WI38 (cell line): Measurements from ENCODE around the gene KDM4C.

ENCODE experiments used
- H3K4me3 ChIP-seq: 2 replicates; pipeline ENCODE4 v1.5.1; 2011; ENCODE audit warnings: low read depth, mild to moderate bottlenecking, control low read depth, low read length
- CTCF ChIP-seq: IDR thresholded peaks from 2 replicates; pipeline ENCODE4 v1.5.1; 2012; ENCODE audit warnings: low read depth, mild to moderate bottlenecking, control low read depth, low read length

KDM4C gene

GRCh38 chr9:6986141-6986815 lies 228.5 kb downstream of the KDM4C start:
- H3K4me3 ChIP-seq, result no peak overlapping the region
- no peak for TF ChIP-seq CTCF

GRCh38 chr9:6987381-6987780 lies 229.6 kb downstream of the KDM4C start:
- no peak overlapping the region for H3K4me3 ChIP-seq
- no peak for TF ChIP-seq CTCF

GRCh38 chr9:6991418-6991817 lies 233.6 kb downstream of the KDM4C start:
- TF ChIP-seq CTCF, result no peak

GRCh38 chr9:6996061-6996854 lies 238.5 kb downstream of the KDM4C start:
- no peak for TF ChIP-seq CTCF
- no peak overlapping the region for H3K4me3 ChIP-seq

More at GRCh38 chr9:6991418-6991817, 233.6 kb downstream of the KDM4C start:
- no peak overlapping the region for H3K4me3 ChIP-seq

GRCh38 chr9:6997330-6997729 lies 239.6 kb downstream of the KDM4C start:
- no peak for TF ChIP-seq CTCF
- H3K4me3 ChIP-seq, result no peak overlapping the region

- H3K4me3 ChIP-seq, result no peak overlapping the region
- no peak for TF ChIP-seq CTCF
Measured at GRCh38 chr9:6999794-7000193, 242.0 kb downstream of the KDM4C start.

- H3K4me3 ChIP-seq, result no peak overlapping the region
- no peak for TF ChIP-seq CTCF
Measured at GRCh38 chr9:7001571-7001970, 243.8 kb downstream of the KDM4C start.
